T-helper 2 cell treated with Interferon-gamma antibody and Interleukin-4, amounts not matched to agents 5 μg/mL and 100 μg/mL, for 36 hours (primary cell): ENCODE data around the gene KRTAP10-5.
"Not testable (repeated sequence)": the region's sequence is repeated elsewhere in the genome, so short reads cannot be mapped to it uniquely, and the experiment has no call there.

Experiments used
- DNase-seq: peaks from one replicate; pipeline ENCODE4 v3.0.0; 2021; ENCODE audit warnings: low spot score
- H3K27ac Mint-ChIP-seq: one replicate; pipeline ENCODE4 v1.8.0; 2021; ENCODE audit warnings: mild to moderate bottlenecking, mixed read lengths
- H3K27me3 Mint-ChIP-seq: one replicate; pipeline ENCODE4 v1.8.0; 2021; ENCODE audit warnings: low read depth, mixed read lengths
- H3K36me3 Mint-ChIP-seq: one replicate; pipeline ENCODE4 v1.8.0; 2021; ENCODE audit warnings: low read depth, mixed read lengths
- H3K4me1 Mint-ChIP-seq: one replicate; pipeline ENCODE4 v1.8.0; 2021; ENCODE audit warnings: low read depth, mixed read lengths
- H3K4me3 Mint-ChIP-seq: one replicate; pipeline ENCODE4 v1.8.0; 2022; ENCODE audit warnings: mild to moderate bottlenecking, moderate library complexity, mixed read lengths
- H3K9me3 Mint-ChIP-seq: one replicate; pipeline ENCODE4 v1.8.0; 2021; ENCODE audit warnings: mixed read lengths

KRTAP10-5 gene, protein sequence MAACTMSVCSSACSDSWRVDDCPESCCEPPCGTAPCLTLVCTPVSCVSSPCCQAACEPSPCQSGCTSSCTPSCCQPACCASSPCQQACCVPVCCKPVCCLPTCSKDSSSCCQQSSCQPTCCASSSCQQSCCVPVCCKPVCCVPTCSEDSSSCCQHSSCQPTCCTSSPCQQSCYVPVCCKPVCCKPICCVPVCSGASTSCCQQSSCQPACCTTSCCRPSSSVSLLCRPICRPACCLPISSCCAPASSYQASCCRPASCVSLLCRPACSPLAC

DNA sequence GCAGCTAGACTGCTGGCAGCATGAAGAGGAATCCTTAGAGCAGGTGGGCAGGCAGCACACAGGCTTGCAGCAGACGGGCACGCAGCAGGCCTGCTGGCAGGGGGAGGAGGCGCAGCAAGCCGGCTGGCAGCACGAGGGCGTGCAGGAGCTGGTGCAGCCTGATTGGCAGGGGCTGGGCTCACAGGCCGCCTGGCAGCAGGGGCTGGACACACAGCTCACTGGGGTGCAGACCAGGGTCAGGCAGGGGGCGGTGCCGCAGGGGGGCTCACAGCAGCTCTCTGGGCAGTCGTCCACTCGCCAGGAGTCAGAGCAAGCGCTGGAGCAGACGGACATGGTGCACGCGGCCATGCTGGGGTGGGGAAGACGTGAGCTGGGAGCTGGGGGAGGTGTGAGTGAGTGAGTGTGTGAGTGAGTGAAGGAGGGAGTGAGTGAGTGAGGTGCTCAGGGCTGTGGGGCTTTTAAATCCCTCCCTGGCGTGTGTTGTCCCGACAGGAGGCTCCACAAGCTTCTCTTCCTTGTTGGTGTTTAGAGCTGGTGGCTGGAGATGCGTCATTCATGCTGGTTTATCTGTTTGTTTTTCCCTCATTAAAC is at the start of gene KRTAP10-5:
Gene KRTAP10-5, minus strand, starts transcription at position 374 of the 591 bp plus-strand sequence. Its CDS starts 26 bp downstream, at position 348.
- DNase-seq, H3K4me1 Mint-ChIP-seq, H3K27ac Mint-ChIP-seq, H3K36me3 Mint-ChIP-seq, H3K4me3 Mint-ChIP-seq, H3K27me3 Mint-ChIP-seq: not testable (repeated sequence)
- peaks cover 49% of the 10 kb centered on the region for H3K9me3 Mint-ChIP-seq

DNA sequence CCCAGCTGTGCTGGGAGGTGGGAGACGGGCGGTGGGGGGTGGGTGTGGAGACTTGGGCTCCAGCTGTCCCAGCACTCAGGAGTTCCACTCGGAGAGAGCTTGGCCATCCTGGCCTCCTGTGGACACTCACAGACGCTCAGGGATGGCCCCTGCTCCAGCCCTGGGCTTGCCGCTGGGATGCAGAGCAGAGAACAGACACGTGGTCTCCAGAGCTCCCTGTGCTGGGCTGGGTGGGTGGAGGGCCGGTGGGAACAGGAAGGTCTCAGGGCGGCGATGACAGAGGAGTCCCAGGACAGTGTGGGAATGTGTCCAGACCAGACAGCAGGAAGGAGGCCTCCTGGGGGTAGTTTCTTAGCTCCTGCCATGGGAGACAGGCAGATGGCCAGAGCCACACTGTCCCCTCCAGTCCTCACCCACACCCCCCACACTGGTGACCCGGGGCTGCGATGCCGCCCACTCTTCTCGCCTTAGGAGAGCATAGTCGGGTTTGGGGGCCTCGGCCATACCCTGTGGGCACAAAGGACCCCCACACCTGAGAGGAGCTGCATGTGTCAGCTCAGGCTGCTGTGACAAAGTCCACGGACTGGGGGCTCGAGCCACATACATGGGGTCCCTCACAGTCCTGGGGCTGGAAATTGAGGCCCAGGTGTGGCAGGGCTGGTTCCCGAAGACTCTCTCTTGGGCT is 48.4 kb upstream of the KRTAP10-5 start:
- Mint-ChIP-seq H3K4me1 (peaks cover 6% of the 10 kb centered on the region), H3K9me3 (peaks cover 52% of the 10 kb centered on the region)

DNA sequence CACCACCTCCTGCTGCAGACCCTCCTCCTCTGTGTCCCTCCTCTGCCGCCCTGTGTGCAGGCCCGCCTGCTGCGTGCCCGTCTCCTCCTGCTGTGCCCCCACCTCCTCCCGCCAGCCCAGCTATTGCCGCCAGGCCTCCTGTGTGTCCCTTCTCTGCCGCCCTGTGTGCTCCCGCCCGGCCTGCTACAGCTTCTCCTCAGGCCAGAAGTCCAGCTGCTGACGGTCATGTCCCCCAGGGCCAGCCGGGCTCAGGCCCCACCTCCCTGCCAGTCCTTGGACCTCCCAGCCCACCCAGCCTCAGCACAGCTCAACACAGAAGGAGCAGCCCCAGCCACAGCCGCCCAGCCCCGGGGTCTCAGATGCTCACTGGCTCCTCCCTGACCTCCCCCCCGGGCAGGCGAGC is 47.4 kb upstream of the KRTAP10-5 start:
- not testable (repeated sequence) for H3K27ac Mint-ChIP-seq, DNase-seq, H3K4me1 Mint-ChIP-seq, H3K27me3 Mint-ChIP-seq, H3K4me3 Mint-ChIP-seq
- Mint-ChIP-seq H3K36me3 (peaks cover 17% of the 10 kb centered on the region), H3K9me3 (peaks cover 52% of the 10 kb centered on the region)

More for the DNA sequence above, 48.4 kb upstream of the KRTAP10-5 start:
- Mint-ChIP-seq H3K27me3 (peaks cover 7% of the 10 kb centered on the region), H3K4me3 (no peak overlapping the region), H3K27ac (no peak overlapping the region), H3K36me3 (peaks cover 14% of the 10 kb centered on the region)
- DNase-seq = no peak

DNA sequence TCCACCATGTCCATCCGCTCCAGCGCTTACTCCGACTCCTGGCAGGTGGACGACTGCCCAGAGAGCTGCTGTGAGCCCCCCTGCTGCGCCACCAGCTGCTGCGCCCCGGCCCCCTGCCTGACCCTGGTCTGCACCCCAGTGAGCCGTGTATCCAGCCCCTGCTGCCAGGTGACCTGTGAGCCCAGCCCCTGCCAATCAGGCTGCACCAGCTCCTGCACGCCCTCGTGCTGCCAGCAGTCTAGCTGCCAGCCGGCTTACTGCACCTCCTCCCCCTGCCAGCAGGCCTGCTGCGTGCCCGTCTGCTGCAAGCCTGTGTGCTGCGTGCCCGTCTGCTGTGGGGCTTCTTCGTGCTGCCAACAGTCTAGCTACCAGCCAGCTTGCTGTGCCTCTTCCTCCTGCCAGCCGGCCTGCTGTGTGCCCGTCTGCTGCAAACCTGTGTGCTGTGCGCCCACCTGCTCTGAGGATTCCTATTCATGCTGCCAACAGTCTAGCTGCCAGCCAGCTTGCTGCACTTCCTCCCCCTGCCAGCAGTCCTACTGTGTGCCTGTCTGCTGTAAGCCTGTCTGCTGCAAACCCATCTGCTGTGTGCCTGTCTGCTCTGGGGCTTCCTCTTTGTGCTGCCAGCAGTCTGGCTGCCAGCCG is 46.9 kb upstream of the KRTAP10-5 start:
- not testable (repeated sequence) for H3K4me1 Mint-ChIP-seq, H3K27ac Mint-ChIP-seq, H3K4me3 Mint-ChIP-seq, DNase-seq, H3K27me3 Mint-ChIP-seq
- Mint-ChIP-seq H3K36me3 (peaks cover 17% of the 10 kb centered on the region), H3K9me3 (peaks cover 55% of the 10 kb centered on the region)

DNA sequence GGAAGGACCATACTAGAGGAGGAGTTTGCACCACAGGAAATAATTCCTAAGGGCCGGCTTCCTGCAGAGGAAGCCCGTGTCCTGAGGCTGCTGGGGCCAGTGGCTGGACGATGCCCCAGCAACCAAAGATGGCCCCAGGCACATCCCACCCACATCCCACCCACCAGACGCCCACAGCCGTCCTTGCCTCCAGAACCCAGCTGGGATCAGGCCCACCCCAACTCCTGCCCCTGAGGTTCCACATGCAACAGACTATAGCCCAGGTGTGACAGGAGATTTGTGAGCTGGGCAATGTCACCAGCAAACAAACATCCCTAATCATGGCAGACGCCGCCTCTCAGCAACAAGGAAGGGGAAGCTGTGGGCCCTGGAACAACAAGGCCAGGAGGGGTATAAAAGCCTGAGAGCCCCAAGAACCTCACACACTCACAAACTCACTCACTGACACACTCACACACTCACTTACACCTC is 46.3 kb upstream of the KRTAP10-5 start, which contains the start of gene KRTAP10-9:
Gene KRTAP10-9, plus strand, starts transcription at position 421 of the 471 bp plus-strand sequence. CDS start 79 bp downstream, outside the sequence.
- Mint-ChIP-seq H3K27ac (no peak within 1 kb of the TSS), H3K4me3 (no peak within 1 kb of the TSS), H3K4me1 (peaks cover 6% of the 10 kb centered on the region), H3K36me3 (peaks cover 14% of the 10 kb centered on the region), H3K27me3 (peaks cover 3% of the 10 kb centered on the region), H3K9me3 (peaks cover 55% of the 10 kb centered on the region)
- no peak for DNase-seq

DNA sequence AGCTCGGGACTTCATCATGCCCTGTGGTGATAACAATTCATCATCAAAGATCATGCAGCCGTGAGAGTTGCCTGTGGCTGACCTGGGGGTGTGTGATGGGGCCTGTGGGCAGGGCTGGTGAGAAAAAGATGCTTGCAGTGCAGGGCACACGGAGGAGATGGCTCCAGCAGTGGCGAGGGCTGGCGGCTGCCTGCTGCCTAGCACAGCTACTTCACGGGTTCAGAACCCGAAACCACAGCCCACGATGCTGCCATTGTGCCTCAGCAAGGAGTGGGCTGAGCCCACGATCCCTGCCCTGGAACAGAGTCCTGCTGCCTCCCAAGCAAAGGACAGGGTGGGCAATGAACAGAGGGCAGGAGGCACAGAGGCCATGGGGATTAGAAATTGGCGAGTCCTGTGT is 45.9 kb upstream of the KRTAP10-5 start:
- Mint-ChIP-seq H3K9me3 (peaks cover 52% of the 10 kb centered on the region), H3K27ac (no peak overlapping the region), H3K36me3 (peaks cover 12% of the 10 kb centered on the region), H3K4me1 (peaks cover 6% of the 10 kb centered on the region), H3K27me3 (peaks cover 3% of the 10 kb centered on the region), H3K4me3 (no peak overlapping the region)
- no peak for DNase-seq

DNA sequence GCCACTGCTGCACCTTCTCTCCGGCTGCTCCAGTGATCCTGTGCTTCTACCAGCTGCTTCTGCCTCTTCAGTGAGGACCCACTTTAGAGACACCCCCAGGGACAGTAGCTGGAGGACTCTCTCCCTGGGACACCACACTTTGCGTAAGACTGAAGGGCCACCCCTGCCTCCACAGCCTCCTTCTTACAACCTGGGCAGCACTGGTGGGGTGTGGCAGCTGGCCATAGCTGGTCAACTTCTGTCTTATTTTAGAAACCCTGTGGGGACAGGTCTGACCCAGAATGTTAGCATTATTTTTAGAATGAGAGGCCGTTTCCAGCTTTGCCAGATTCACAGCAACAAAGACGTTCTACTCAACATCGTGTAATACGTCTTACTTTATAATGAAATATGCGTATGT is 45.4 kb upstream of the KRTAP10-5 start:
- no peak overlapping the region for H3K27ac Mint-ChIP-seq

DNA sequence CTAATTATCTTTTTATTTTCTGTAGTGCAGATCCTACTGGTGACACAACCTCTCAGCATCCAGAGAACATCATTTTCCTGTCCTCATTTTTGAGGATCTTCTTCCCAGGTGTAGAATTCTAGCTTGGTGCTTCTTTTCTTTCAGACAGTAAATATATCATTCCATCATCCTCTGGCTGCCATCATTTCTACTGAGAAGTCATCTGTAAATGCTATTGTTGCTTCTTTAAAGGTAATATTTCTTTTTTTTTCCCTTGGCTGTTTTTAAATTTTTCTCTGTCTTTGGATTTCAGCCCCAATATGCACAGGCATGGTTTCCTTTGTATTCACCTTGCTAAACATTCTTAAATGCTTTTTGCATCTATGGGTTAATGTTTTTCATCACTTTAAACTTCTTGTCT is 43.2 kb upstream of the KRTAP10-5 start:
- H3K4me1 Mint-ChIP-seq = peaks cover 8% of the 10 kb centered on the region
- no peak for DNase-seq
- H3K9me3 Mint-ChIP-seq = peaks cover 60% of the 10 kb centered on the region
- no peak overlapping the region for H3K27ac Mint-ChIP-seq
- peaks cover 26% of the 10 kb centered on the region for H3K36me3 Mint-ChIP-seq
- H3K4me3 Mint-ChIP-seq = no peak overlapping the region
- H3K27me3 Mint-ChIP-seq = peaks cover 3% of the 10 kb centered on the region

More for the DNA sequence above, 45.4 kb upstream of the KRTAP10-5 start:
- Mint-ChIP-seq H3K36me3 (peaks cover 10% of the 10 kb centered on the region), H3K4me3 (no peak overlapping the region), H3K27me3 (peaks cover 3% of the 10 kb centered on the region), H3K9me3 (peaks cover 49% of the 10 kb centered on the region), H3K4me1 (peaks cover 6% of the 10 kb centered on the region)
- no peak for DNase-seq

DNA sequence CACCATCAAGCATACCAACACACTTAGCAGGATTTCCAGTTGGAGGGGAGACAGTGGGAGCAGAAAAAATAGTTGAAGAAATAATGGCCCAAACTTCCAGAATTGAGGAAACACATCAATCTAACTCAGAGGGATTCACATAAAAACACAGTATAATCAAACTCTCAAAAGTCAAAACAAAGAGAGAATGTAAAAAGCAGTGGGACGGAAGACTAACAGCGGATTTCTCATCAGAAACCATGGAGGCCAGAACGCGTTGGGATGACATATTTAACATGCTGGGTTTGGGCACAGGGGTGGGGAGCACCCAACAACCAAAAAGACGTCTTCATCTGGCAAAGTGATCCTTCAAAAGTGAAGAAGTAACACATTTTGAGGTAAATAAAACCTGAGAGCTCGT is 39.5 kb upstream of the KRTAP10-5 start:
- H3K4me3 Mint-ChIP-seq = no peak overlapping the region
- H3K36me3 Mint-ChIP-seq = peaks cover 30% of the 10 kb centered on the region
- no peak for DNase-seq
- H3K9me3 Mint-ChIP-seq = peaks cover 63% of the 10 kb centered on the region
- peaks cover 9% of the 10 kb centered on the region for H3K4me1 Mint-ChIP-seq
- no peak overlapping the region for H3K27ac Mint-ChIP-seq
- H3K27me3 Mint-ChIP-seq = peaks cover 3% of the 10 kb centered on the region

DNA sequence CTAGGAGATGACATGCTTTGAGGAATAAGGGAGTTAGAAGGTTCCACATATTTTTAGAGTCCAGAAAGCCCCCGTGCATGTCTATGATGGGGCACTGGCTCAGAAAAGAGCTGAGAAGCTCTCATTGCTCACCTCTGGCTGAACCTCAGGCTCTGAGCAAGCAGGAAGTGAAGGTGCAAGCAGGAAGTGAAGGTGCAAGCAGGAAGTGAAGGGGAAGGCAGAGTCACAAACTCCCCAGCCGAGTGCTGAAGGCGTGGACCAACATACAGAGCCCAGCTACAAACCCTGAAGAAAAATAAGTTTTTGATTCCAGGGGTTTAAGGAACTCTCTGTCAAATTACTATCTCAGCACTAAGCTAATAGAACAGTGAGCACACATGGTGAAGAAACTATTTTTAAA is 38.5 kb upstream of the KRTAP10-5 start:
- Mint-ChIP-seq H3K9me3 (peaks cover 53% of the 10 kb centered on the region), H3K27ac (peak overlapping the region; percentile 73)

DNA sequence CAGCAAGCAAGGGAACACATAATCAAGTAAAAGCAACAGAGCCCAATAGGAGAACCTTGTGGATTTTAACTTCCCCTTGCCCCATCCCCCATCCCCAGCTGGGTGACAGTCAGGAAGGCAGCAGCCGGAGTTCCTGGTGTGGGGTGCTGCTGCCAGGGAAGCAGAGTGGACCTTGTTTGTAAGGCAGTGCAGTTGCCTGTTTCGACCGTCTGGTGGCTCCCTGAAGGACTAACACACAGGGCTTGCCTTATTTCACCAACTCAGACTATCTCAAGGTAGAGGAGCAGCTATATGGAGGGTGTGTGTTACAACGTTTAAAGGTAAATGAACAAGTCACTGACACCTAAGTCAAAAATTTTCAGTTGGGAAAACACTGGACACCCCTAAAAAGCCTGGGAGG is 38.1 kb upstream of the KRTAP10-5 start:
- Mint-ChIP-seq H3K36me3 (peaks cover 26% of the 10 kb centered on the region), H3K27ac (peak overlapping the region; percentile 73), H3K27me3 (no peaks in the 10 kb centered on the region), H3K9me3 (peaks cover 49% of the 10 kb centered on the region), H3K4me3 (peak overlapping the region; percentile 62), H3K4me1 (peaks cover 9% of the 10 kb centered on the region)
- no peak for DNase-seq

More for the DNA sequence above, 38.5 kb upstream of the KRTAP10-5 start:
- peaks cover 9% of the 10 kb centered on the region for H3K4me1 Mint-ChIP-seq
- H3K36me3 Mint-ChIP-seq = peaks cover 26% of the 10 kb centered on the region
- peaks cover under 1% of the 10 kb centered on the region for H3K27me3 Mint-ChIP-seq
- H3K4me3 Mint-ChIP-seq = peak overlapping the region; percentile 62
- peak; percentile 15 for DNase-seq

DNA sequence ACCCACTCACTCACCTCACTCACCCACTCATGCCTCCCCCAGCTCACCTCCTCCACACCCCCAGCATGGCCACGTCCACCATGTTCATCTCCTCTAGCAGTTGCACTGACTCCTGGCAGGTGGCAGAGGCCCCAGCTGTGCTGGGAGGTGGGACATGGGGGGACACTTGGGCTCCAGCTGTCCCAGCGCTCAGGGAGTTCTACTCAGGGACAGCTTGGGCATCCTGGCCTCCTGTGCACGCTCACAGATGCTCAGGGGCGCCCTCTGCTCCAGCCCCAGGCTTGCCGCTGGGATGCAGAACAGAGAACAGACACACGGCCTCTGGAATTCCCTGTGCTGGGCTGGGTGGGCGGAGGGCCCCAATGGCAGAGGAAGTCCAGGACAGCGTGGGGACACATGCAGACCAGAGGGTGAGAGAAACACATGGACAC is 36.7 kb upstream of the KRTAP10-5 start:
- DNase-seq = no peak
- H3K4me1 Mint-ChIP-seq = peaks cover 9% of the 10 kb centered on the region
- H3K36me3 Mint-ChIP-seq = peaks cover 23% of the 10 kb centered on the region
- no peaks in the 10 kb centered on the region for H3K27me3 Mint-ChIP-seq
- H3K9me3 Mint-ChIP-seq = peaks cover 39% of the 10 kb centered on the region
- H3K27ac Mint-ChIP-seq = no peak overlapping the region
- no peak overlapping the region for H3K4me3 Mint-ChIP-seq

DNA sequence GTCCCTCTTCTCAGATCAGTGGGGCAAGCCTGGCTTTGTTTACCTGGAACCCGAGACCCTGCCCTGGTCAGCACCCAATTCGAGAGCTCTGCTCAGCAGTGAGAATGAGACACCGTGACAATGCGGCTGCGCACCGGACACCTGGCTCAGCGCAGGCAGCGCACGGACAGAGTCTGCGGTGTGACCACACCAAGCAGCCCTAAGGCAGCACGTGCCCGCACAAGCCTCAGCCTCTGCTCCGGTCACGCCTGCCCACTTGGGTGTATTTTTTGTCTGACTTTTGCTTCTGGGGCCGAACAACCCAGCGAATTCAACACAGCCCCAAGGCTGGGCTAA is 36.2 kb upstream of the KRTAP10-5 start:
- Mint-ChIP-seq H3K27ac (no peak overlapping the region), H3K27me3 (no peaks in the 10 kb centered on the region), H3K9me3 (peaks cover 34% of the 10 kb centered on the region), H3K4me1 (peaks cover 9% of the 10 kb centered on the region), H3K4me3 (no peak overlapping the region), H3K36me3 (peaks cover 23% of the 10 kb centered on the region)
- no peak for DNase-seq
